HG03558 (cell line): ENCODE data around the gene COL24A1.
"Not testable (repeated sequence)": the region's sequence is repeated elsewhere in the genome, so short reads cannot be mapped to it uniquely, and the experiment has no call there.

Source experiments
- ATAC-seq: cut with Tn5 transposase; IDR thresholded peaks from one replicate; pipeline ENCODE4 v1.9.1; 2021; ENCODE audit warnings: moderate number of reproducible peaks; ENCODE audit not compliant: unreplicated experiment; ENCODE audit errors: extremely low read depth

Gene COL24A1

DNA sequence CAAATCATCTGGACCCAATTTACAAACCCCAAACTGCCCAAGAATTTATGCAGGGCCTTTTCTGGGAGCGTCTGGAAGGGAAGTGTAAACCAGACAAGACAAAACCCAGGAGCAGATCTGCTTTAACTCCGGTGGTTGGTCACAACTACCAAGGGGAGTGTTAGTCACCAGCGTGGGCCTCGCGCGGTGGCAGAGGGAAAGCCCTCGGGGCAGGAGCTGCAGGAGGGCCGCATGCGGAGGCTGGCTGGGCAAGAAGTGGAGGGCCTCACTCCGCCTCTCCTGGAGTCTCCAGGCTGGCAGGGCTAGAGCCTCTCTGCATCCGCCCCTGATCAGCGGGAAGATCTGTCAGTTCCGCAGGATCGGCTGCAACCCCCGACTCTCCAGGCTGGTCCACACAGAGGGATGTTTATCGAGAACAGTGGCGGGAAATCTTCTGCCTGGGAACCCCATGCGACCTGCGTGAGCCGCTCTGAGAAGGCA, 2.0 kb downstream of the COL24A1 start:
- ATAC-seq = no peak

DNA sequence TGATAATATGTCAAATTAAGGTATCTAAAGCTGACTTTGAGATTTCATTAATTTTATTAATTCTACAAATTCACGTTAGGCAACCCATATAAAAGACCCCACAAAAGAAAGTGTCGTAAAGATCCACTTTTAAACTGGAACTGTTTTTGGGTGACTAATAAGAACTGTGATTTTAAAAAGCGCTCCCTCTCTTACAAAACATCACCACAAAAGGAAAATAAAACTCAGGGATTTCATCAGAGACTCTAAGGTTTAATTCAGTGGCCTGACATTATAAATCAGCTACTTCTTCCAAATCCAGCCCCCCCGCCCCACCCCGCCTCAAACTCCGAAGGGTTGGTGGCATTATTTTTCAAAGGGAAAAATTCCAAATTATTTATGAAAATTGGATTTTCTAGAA, 2.7 kb downstream of the COL24A1 start:
- ATAC-seq = no peak

DNA sequence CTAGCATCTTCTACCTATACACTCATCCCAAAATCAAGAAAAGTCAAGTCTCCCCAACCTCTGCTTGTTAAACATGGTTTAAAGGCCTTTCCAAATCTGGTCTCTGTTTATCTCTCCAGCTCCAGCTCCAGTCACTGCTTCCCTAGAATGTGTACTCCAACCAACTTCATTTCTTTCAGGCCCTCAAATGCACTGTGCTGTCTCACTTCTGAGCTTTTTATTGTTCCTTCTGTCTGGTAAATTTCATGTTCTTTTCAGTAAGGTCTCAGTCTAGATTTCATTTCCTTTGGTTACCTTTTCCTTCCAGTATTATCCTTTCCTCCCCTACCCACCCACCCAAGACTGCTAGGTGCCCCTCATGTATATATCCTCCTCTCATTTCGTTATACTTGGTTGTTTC, 3.7 kb downstream of the COL24A1 start:
- ATAC-seq = no peak

DNA sequence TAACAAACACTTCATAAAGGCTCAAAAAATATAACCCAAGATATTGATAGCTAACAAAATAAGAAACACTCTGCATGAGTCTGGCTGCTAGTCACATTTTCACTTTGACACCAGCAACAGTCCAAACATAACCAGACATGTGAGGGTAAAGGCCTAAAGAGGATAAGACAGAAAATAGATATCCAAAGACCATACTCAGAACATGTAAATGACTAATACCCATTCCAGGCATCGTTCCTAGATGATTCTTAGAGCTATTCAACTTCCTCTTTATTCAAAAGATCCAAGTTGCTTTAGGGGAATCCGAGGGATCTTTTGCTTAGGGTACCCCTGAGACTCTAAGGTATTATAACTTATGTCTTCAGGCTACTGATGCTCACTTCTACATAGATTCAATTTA, 5.1 kb downstream of the COL24A1 start:
- ATAC-seq = no peak

DNA sequence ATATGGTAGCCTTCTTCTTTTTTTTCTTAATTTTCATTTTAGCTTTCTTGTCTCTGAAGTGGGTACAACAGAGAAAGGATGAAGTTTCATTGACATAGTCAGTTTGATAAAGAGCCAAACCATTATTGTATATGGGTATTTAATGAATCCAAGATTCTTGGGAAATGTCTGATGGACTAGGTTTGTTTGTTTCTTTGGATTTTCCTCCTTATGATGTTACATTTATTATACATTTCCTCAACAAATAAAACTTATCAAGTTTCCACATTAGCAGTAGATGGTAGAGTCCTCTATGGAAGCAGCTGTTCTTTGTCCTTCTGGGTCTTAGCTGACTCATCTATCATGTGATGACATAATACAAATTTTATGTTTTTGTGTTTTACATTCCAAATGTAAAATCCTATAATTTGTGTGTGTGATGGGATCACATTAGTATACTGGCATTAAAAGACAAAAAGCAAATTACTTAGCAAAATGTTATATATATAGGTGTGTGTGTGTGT, 6.0 kb downstream of the COL24A1 start:
- no peak for ATAC-seq

DNA sequence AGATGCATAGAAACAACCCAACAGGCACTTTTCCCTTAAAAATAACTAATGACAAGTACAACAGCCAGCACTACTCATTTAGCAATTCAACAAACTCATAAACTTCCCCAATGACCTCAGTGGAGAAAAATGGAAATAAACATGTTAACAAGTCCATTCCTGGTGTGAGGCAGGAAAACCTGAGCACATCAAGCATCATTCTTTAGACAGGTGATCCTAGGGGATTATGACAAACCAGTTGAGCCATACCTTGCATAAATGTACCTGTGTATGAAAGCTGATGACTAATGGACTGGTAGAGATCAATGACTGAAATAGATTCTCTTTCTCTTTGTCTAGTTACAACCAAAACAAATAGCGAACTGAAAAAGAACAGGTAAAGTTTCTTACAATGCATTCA, 7.0 kb downstream of the COL24A1 start:
- no peak for ATAC-seq

DNA sequence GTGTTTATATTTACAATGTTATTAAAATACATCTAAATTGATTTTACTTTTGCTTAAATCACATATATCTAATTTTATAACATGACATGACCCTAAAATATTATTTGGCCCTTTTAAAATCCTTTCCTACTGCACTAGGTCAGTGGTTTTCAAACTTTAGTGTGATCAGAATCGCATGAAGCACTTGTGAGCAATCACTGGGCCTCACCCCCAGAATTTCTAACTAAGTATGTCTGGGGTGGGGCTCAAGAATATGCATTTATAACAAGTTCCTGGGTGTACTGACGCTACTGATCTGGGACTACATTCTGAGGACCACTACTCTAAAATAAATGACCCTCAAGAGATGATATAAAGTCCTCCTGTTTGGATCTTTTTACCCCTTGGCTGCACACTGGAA, 8.8 kb downstream of the COL24A1 start:
- ATAC-seq = no peak

DNA sequence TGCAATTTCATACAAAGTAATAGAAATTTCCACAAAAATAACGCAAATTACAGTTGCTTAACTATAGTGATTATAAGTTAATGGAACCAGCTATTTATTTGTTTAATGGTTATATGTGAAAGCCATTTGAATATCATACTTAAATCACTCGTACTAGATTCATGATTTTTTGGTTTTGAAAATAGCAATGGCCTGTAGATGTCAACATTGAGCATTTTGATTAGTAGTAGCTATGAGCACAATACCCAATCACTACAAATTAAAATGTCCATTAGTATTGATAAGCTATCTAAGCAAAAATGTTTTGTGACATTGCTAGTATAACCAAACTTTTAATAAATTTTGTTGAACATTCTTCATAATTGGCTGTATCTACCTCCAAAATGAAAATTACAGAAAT, 10.0 kb downstream of the COL24A1 start:
- ATAC-seq = no peak

DNA sequence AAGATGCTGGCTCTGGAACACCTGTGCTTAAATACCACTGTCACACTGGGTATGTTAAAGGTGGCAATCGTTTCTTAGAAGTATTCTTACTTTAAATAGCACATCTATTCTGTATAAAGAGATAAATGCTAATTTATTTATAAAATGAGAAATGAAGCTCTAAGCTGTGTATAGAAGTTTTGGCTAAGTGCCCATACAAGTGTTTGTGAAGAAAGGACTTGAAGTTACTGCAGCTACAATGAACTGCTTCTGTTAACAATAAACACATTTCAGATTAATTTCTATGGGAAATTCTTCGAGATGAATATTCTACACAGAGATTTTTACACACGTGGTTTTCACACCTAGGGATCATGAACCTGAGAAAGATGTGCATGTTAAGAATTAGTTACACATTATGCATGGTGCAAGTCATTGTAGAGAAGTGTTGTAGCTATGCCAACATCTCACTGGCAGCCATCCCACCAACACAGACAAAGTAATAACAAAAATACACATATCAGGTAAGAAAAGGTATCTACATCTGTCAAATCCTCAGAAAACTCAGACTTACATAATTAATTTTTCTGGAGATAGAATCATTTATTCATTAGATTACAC, 16.2 kb downstream of the COL24A1 start:
- ATAC-seq = no peak

DNA sequence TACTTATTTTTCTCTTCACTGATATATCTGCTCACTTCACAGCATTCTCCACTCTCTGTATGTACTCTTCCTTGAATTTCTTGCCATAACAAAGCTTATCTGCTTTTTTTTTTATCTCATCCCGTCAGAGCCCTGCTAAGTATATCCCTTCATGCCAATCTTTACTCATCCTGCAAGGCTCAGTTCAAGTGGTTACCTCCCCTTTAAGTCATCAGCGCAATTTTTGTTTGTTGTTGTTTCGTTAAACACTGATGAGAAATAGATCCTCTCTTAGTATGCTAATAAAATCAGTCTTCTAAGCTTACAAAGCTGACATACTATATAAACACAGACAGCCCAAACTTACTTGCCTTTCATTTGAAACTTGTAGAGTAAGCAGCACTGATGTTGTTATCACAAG, 17.8 kb downstream of the COL24A1 start:
- no peak for ATAC-seq

DNA sequence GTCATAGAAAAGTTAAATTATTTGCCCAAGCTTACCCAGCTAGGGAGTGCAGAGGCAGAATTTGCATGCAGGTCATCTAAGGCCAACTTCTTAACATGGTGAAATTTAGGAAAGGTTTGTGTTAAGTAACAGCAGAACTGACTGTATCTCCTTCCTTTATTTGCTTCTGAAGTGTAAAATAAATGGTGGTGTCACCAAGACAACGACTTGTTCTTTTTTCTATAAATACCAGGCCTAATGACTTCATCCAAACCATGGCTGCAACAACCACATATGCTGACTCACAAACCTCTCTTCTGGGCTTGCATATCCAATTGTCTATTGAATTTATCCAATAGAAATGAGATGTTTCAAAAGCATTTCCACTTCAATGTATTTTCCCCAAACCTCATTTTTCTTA, 19.1 kb downstream of the COL24A1 start:
- ATAC-seq = no peak

DNA sequence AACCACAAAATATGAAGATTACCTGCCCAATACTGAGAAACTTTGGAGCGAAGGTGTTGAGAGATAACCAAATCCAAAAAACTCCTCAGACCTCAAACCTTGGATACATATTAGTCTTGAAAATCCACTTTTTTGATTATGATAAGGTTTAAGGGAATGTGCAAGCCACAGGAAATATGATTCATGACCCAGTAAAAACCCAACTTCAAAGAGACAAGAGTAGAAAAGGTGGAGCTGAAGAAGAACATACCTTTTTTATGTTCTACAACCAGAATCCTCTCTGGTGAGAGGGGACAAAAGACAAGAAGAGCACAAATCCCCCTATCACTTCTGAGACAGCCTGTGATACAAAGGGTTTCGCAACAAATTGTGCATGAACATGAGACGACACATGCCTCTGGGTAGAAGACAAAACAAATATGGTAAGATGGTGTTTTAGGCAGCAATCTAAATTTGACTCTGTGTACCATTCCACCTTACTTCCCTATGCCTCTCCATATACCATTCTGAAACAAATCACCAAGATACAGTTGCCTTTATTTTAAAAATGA, 37.3 kb downstream of the COL24A1 start:
- no peak for ATAC-seq

DNA sequence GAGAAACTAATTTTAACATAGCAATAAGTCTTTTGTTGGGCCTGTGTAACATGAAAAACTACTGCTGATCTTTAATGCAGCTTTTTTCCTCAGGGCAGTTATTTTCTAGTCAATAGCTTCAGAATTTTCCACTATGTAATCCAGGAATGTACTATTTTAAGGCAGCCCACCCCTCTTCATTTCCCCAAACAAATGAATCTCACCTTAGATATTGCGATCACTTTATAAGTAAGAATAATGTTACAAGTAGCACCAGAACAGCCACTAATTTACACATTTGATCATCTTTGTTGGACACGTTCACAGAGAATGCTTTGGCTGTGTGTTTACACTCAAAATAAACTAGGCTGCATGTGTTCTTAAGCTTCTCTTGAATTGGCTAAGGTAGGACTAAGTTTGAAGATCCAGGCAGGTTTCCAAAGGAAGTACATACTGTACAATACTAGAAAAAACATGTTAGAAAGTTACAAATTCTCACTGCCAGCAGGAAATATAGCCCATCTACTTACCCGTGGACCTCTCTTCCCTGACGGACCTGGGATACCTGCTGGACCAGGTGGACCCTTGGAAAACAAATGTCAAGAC, 41.7 kb downstream of the COL24A1 start:
- ATAC-seq = no peak

DNA sequence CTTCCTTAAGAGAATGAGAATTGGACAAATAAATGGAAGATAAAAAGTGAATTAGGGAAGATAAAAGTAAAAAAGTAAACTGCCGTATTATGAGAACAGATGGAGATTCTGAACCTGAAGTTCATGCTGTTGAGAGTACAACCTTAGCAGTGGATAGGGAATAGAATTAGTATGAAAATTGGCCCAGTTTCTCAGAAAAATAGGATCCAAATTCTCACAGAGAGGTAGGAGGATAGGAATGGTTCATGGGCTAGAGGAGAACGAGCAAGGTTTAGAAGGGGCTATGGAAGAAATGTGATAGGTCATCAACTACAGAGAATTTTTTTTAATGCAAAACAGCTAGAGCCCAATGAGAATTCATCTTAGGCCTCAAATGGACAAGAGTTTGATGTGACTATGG, 42.3 kb downstream of the COL24A1 start:
- ATAC-seq = no peak

DNA sequence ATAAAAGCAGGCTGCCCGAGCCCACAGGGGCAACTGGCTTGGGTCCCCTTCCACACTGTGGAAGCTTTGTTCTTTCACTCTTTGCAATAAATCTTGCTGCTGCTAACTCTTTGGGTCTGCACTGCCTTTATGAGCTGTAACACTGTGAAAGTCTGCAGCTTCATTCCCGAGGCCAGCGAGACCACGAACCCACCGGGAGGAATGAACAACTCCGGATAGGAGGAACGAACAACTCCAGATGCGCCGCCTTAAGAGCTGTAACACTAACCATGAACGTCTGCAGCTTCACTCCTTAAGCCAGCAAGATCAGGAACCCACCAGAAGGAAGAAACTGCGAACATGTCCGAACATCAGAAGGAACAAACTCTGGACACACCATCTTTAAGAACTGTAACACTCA, 45.0 kb downstream of the COL24A1 start:
- not testable (repeated sequence) for ATAC-seq

DNA sequence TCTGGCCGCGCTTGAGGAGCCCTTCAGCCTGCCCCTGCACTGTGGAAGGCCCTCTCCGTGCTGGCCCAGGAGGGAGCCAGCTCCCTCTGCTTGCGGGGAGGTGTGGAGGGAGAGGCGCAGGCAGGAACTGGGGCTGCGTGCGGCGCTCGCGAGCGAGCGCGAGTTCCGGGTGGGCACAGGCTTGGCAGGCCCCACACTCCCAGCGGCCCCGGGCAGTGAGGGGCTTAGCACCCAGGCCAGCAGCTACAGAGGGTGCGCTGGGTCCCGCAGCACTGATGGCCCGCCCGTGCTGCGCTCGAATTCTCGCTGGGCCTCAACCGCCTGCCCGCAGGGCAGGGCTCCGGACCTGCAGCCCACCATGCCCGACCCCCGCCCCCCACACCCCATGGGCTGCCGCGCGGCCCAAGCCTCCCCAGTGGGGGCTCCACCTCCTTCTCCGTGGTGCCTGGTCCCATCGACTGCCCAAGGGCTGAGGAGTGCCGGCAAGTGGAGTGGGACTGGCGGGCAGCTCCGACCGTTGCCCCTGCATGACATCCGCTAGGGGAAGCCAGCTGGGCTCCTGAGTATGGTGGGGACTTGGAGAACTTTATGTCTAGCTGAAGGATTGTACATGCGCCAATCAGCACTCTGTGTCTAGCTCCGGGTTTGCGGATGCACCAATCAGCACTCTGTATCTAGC, 46.0 kb downstream of the COL24A1 start:
- no peak for ATAC-seq

DNA sequence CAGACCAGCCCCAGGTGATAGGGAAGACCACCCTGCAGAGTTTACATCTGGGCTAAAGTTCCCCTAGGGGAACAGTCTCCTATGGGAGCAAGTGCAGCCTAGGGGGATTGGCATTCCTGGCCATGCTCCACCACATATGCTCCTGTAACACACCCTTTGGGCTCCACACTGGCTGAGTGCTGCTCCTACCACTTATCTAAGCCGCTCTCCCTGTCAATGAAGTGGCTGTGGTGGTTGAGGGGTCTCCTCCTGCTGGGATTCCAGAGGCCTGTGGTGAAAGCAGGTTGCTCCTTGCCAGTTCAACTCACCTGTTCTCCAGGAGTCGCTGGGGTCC, 51.1 kb downstream of the COL24A1 start:
- ATAC-seq = no peak

DNA sequence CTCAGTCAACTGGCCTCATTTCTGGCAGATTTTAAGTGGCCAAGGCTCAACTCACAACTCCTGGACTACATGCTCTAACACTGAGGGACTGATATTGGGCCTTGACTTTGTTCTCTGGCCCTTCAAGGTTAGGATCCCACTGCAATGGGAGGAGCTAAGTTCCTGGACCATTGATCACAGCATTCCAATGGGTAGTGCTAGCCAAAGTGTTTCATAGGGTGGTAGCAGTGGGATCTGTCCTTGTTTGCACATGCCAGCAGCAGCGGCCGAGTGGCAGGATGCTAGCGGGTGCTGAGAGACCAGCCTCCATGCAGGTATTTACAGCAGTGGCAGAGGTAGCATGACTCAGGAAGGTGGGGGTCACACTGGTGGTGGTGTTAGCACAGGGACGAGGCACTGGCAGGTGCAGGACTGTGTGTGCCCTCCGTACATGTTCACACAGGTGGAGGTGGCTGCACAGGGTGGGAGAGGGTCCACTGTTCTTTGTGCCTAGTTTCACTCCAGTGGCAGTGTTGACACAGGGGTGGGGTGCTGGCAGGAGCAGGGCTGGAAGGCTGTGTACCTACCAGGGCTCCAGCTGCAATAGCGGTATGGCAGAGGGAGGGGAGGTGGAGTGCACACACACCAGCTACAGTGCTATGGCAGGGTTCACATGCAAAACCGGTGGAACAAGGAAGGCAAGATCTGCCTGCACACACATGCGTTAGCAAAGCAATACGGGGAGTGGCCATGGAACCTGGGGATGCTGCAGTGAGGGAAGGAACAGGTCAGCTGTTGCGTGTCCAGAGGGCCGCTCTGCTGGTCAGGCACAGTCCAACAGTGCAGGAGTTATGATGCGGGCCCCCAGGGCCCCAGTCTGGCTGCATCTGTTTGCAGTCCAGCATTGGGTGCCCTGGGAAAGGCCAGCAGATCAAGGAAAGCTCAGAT, 51.7 kb downstream of the COL24A1 start:
- ATAC-seq = no peak

DNA sequence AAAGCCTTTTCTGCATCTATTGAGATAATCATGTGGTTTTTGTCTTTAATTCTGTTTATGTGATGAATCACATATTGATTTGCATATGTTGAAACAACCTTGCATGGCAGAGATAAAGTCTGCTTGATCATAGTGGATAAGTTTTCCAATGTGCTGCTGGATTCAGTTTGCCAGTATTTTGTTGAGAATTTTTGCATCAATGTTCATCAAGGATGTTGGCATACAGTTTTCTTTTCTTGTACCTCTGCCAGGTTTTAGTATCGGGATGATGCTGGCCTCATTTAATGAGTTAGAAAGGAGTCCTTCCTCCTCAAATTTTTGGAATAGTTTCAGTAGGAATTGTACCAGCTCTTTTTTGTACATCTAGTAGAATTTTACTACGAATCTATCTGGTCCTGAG, 55.0 kb downstream of the COL24A1 start:
- no peak for ATAC-seq

DNA sequence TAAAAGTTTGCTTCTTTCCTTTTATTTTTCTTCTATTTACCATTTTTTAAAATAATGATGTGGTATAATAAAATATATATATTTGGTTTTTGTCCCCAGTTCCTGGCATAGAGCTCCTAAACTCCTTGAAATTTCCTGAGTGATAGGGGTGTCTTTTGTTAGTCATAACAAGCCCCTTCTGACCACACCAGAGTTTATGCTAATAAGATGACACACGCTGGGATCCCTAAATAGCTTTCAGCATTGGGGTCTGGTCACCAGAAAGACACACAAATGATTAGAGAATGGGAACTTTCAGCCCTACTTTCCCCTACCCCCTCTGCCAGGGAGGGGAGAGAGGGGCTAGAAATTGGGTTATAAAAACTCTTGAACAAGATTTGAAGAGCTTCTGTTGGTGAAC, 56.2 kb downstream of the COL24A1 start:
- no peak for ATAC-seq

DNA sequence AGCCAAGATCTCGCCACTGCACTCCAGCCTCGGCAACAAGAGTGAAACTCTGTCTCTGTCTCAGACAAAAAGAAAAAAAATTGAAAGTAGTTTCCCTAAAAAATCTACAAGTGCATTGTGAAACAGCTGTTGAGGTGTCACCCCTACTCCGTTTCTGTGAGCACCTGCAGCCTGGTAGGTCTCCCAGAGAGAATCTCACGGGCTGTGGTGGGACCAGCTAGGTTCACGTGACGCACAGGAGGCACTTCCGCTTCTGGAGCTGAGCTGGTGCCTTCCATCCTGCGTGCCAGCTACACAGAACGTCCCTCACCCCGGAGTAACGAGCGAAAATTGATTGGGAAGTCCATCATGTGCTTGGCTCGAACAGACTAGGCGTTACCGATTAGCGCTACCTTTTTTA, 66.8 kb downstream of the COL24A1 start:
- ATAC-seq = no peak
